Measurements from ENCODE around the gene GMPPB. TPM values are rescaled to one million over a fixed set of nuclear protein-coding genes. Genes with fewer than 3 reads are reported as not detected.

GMPPB gene
- total and polyA plus RNA-seq, 4 donors: 12.6 to 57.8 (median 35.6) TPM

DNA sequence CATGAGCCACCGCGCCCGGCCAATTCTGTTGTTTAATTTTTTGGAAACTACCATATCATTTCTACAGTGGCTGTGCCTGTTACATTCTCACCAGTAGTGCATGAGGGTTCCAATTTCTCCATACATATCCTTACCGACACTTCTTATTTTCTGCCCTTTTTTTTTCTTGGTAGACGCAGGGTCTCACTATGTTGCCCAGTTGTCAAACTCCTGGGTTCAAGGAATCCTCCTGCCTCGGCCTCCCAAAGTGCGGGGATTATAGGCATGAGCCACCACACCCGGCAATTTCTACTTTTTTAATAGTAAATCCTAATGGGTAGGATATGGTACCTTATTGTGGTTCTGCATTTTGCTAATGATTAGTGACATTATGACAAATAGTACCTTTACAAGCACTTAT lies 13.9 kb downstream of the GMPPB start:
- Histone ChIP-seq H3K9ac (ENCODE audit: low read depth in 1 of 2, low read length in 2 of 2) (no peak overlapping the region), H3K27me3 (ENCODE audit: control insufficient read depth in 4 of 4, insufficient read depth in 4 of 4, low read length in 3 of 4) (no peaks in the 10 kb centered on the region), H3K4me1 (ENCODE audit: control insufficient read depth in 4 of 4, insufficient read depth in 4 of 4, low read length in 3 of 4) (no peaks in the 10 kb centered on the region), H3K9me3 (ENCODE audit: control insufficient read depth in 4 of 4, low read length in 3 of 4) (no peaks in the 10 kb centered on the region), H3K36me3 (ENCODE audit: control insufficient read depth in 4 of 4, insufficient read depth in 3 of 4, low read depth in 1 of 4, low read length in 3 of 4) (peaks cover 15 to 67% (median 37%) of the 10 kb centered on the region in 4 donors), H3K4me3 (ENCODE audit: low read depth in 1 of 3, low read length in 3 of 3) (no peak overlapping the region), H3K27ac (ENCODE audit: low read depth in 1 of 2, low read length in 2 of 2) (no peak overlapping the region)
- no peak for DNase-seq (ENCODE audit: low spot score)
- WGBS: 97% methylated on average over 8 of the region's 8 CpGs
- no peak for TF ChIP-seq JUND (IDR thresholded peaks at IDR 0.05)
- TF ChIP-seq YY1 (IDR thresholded peaks at IDR 0.05): no peak
- TF ChIP-seq FOXA2 (IDR thresholded peaks at IDR 0.05): no peak
- TF ChIP-seq, protein P1, sequence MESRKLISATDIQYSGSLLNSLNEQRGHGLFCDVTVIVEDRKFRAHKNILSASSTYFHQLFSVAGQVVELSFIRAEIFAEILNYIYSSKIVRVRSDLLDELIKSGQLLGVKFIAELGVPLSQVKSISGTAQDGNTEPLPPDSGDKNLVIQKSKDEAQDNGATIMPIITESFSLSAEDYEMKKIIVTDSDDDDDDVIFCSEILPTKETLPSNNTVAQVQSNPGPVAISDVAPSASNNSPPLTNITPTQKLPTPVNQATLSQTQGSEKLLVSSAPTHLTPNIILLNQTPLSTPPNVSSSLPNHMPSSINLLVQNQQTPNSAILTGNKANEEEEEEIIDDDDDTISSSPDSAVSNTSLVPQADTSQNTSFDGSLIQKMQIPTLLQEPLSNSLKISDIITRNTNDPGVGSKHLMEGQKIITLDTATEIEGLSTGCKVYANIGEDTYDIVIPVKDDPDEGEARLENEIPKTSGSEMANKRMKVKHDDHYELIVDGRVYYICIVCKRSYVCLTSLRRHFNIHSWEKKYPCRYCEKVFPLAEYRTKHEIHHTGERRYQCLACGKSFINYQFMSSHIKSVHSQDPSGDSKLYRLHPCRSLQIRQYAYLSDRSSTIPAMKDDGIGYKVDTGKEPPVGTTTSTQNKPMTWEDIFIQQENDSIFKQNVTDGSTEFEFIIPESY (IDR thresholded peaks at IDR 0.05): no peak
- TF ChIP-seq TAF1 (conservative IDR thresholded peaks at IDR 0.05): no peak
- no peak for TF ChIP-seq RAD21 (IDR thresholded peaks at IDR 0.05)
- TF ChIP-seq, protein P2, sequence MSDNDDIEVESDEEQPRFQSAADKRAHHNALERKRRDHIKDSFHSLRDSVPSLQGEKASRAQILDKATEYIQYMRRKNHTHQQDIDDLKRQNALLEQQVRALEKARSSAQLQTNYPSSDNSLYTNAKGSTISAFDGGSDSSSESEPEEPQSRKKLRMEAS (IDR thresholded peaks at IDR 0.05): no peak
- TF ChIP-seq, protein P3, sequence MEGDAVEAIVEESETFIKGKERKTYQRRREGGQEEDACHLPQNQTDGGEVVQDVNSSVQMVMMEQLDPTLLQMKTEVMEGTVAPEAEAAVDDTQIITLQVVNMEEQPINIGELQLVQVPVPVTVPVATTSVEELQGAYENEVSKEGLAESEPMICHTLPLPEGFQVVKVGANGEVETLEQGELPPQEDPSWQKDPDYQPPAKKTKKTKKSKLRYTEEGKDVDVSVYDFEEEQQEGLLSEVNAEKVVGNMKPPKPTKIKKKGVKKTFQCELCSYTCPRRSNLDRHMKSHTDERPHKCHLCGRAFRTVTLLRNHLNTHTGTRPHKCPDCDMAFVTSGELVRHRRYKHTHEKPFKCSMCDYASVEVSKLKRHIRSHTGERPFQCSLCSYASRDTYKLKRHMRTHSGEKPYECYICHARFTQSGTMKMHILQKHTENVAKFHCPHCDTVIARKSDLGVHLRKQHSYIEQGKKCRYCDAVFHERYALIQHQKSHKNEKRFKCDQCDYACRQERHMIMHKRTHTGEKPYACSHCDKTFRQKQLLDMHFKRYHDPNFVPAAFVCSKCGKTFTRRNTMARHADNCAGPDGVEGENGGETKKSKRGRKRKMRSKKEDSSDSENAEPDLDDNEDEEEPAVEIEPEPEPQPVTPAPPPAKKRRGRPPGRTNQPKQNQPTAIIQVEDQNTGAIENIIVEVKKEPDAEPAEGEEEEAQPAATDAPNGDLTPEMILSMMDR (IDR thresholded peaks at IDR 0.05; ENCODE audit: low read depth, low read length, missing input control): no peak
- TF ChIP-seq, protein P4, sequence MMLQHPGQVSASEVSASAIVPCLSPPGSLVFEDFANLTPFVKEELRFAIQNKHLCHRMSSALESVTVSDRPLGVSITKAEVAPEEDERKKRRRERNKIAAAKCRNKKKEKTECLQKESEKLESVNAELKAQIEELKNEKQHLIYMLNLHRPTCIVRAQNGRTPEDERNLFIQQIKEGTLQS (IDR thresholded peaks at IDR 0.05): no peak
- no peak for TF ChIP-seq HNF4G (IDR thresholded peaks at IDR 0.05)
- TF ChIP-seq, protein P5, sequence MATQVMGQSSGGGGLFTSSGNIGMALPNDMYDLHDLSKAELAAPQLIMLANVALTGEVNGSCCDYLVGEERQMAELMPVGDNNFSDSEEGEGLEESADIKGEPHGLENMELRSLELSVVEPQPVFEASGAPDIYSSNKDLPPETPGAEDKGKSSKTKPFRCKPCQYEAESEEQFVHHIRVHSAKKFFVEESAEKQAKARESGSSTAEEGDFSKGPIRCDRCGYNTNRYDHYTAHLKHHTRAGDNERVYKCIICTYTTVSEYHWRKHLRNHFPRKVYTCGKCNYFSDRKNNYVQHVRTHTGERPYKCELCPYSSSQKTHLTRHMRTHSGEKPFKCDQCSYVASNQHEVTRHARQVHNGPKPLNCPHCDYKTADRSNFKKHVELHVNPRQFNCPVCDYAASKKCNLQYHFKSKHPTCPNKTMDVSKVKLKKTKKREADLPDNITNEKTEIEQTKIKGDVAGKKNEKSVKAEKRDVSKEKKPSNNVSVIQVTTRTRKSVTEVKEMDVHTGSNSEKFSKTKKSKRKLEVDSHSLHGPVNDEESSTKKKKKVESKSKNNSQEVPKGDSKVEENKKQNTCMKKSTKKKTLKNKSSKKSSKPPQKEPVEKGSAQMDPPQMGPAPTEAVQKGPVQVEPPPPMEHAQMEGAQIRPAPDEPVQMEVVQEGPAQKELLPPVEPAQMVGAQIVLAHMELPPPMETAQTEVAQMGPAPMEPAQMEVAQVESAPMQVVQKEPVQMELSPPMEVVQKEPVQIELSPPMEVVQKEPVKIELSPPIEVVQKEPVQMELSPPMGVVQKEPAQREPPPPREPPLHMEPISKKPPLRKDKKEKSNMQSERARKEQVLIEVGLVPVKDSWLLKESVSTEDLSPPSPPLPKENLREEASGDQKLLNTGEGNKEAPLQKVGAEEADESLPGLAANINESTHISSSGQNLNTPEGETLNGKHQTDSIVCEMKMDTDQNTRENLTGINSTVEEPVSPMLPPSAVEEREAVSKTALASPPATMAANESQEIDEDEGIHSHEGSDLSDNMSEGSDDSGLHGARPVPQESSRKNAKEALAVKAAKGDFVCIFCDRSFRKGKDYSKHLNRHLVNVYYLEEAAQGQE (IDR thresholded peaks at IDR 0.05): no peak

DNA sequence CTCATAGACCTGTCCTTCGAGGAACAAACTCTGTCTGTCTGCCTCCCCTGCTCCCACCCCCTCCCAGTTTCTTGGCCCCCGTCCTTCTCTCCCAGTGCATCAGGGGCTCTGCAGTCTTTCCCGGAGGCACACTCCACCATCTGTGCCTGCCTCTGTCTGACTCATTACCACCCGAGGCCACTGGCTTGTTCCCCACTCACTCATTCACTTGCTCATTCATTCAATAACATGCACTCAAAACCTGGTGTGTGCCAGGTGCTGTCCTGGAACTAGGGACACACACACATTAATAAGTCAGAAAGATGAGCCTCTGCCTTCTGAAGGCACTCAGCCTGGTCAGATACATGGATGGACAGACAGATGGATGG lies 16.7 kb downstream of the GMPPB start:
- no peak overlapping the region for H3K27ac ChIP-seq (ENCODE audit: low read depth in 1 of 2, low read length in 2 of 2)
- peaks cover 19 to 63% (median 40%) of the 10 kb centered on the region in 4 donors for H3K36me3 ChIP-seq (ENCODE audit: control insufficient read depth in 4 of 4, insufficient read depth in 3 of 4, low read depth in 1 of 4, low read length in 3 of 4)
- H3K27me3 ChIP-seq (ENCODE audit: control insufficient read depth in 4 of 4, insufficient read depth in 4 of 4, low read length in 3 of 4): no peaks in the 10 kb centered on the region
- WGBS: 85% methylated on average over 4 of the region's 4 CpGs
- no peak for DNase-seq (ENCODE audit: low spot score)
- H3K9ac ChIP-seq (ENCODE audit: low read depth in 1 of 2, low read length in 2 of 2): no peak overlapping the region
- H3K4me3 ChIP-seq (ENCODE audit: low read depth in 1 of 3, low read length in 3 of 3): no peak overlapping the region
- H3K4me1 ChIP-seq (ENCODE audit: control insufficient read depth in 4 of 4, insufficient read depth in 4 of 4, low read length in 3 of 4): no peaks in the 10 kb centered on the region
- no peaks in the 10 kb centered on the region for H3K9me3 ChIP-seq (ENCODE audit: control insufficient read depth in 4 of 4, low read length in 3 of 4)
- TF ChIP-seq HNF4G (IDR thresholded peaks at IDR 0.05) (no peak), RXRA (IDR thresholded peaks at IDR 0.05) (no peak), GABPA (IDR thresholded peaks at IDR 0.05 in 1 of 2, conservative IDR thresholded peaks at IDR 0.05 in 1 of 2) (no peak), NR2F2 (IDR thresholded peaks at IDR 0.05) (no peak), HNF4A (conservative IDR thresholded peaks at IDR 0.05) (no peak), YY1 (IDR thresholded peaks at IDR 0.05) (no peak), RAD21 (IDR thresholded peaks at IDR 0.05) (no peak), SP1 (IDR thresholded peaks at IDR 0.05) (no peak), TAF1 (conservative IDR thresholded peaks at IDR 0.05) (no peak), JUND (IDR thresholded peaks at IDR 0.05) (no peak), EGR1 (IDR thresholded peaks at IDR 0.05; ENCODE audit: low read depth in 2 of 2) (no peak), FOXA2 (IDR thresholded peaks at IDR 0.05) (no peak), FOXA1 (IDR thresholded peaks at IDR 0.05) (no peak)
- TF ChIP-seq, protein P4 (IDR thresholded peaks at IDR 0.05): no peak
- TF ChIP-seq, protein P3 (IDR thresholded peaks at IDR 0.05; ENCODE audit: low read depth, low read length, missing input control): no peak
- TF ChIP-seq, protein P1 (IDR thresholded peaks at IDR 0.05): no peak

Data from liver (tissue), 9 donors.